NCI-H2081 treated with DMSO at 0.1 percent for 48 hours (cell line): ENCODE results near the gene DENND4A.
"Not testable (repeated sequence)": the region's sequence is repeated elsewhere in the genome, so short reads cannot be mapped to it uniquely, and the experiment has no call there.

Source experiments
- DNase-seq: peaks from one replicate; lab custom pipeline; 2025; lab: John Stamatoyannopoulos, UW

DENND4A gene

DNA sequence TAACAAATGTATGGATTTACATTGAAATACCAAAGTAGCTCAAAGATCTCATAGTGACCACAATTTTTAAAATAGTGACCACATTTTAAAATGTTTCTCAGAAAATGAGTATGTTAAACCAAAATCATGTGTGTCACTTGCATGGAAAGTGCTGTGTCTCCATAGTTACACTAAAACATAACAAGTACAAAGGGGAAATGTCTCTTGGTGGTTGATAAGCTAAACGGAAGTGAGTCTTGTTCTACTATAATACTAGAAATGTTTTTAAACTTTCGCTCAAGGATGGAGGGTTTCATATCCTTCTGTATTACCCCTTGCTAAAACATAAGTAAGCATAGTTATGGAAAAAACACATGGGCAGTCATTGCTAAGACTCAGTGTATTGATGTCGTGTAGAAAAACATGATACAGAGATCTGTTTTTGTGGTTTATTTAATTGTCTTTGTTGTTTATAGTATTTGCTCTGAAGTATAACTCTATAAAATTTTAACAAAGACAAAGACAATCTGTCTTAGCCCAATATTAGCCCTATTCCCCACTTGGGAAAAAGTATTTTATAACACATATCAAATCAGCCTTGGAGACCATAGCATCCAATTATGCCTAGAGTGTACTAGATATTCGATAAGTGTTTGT lies 27.0 kb upstream of the DENND4A start:
- no peak for DNase-seq

- DNase-seq, result no peak
Observed at GRCh38 chr15:65816441-65816840, 24.3 kb upstream of the DENND4A start.

DNA sequence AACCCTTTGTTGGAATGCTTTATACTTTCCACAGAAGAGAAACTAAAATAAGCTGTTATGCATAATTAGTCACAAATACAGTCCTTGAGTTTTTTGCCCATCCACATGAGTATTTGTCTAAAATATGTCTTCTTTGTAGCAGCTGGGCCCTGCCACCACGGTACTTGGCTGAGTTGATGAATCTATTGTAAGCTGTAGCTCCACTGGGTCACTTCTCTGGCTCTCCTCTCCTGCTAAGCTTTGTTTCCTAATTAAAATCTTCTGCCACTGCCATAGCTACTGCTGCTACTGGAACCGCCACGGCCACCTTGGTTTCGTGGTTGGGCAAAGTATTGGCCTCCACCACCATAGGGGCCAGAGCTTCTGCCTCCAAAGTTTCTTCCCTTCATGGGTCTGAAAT lies 23.9 kb upstream of the DENND4A start:
- DNase-seq, result not testable (repeated sequence)

- not testable (repeated sequence) for DNase-seq
Observed at GRCh38 chr15:65814271-65814670, 22.2 kb upstream of the DENND4A start.

DNA sequence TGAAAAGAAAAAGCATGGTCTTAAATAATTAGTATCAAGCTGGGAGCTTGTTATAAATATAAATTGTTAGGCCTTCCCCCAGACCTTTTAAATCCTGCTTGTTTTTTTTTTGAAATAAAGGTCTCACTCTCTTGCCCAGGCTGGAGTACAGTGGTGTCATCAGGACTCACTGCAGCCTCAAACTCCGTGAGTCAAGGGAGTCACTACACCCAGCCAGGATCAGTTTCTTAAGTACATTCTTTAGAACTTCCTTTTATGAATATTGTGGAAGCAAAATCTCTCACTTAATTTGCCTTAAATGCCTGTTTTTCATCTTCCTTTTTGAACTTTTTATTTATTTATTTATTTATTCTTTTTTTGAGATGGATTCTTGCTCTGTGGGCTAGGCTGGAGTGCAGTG lies 20.8 kb upstream of the DENND4A start:
- DNase-seq, result no peak

GRCh38 chr15:65812467-65812866 lies 20.4 kb upstream of the DENND4A start:
- no peak for DNase-seq

DNA sequence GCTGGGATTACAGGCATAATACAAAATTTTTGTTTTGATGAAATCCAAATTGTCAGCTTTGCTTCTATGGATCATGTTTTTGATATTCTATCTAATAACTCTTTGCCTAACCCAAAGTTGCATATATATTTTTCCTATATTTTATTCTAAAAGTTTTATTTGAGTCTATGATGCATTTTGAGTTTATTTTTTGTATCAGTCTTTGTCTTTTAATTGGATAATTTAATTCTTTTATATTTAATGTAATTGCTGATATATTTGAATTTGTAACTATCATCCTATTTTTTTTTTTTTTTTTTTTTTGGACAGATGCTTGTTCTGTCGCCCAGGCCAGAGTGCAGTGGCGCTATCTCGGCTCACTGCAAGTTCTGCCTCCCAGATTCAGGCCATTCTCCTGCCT lies 19.7 kb upstream of the DENND4A start:
- DNase-seq, result no peak

GRCh38 chr15:65811011-65811733 lies 19.1 kb upstream of the DENND4A start:
- not testable (repeated sequence) for DNase-seq

GRCh38 chr15:65806397-65806796 lies 14.3 kb upstream of the DENND4A start:
- no peak for DNase-seq

DNA sequence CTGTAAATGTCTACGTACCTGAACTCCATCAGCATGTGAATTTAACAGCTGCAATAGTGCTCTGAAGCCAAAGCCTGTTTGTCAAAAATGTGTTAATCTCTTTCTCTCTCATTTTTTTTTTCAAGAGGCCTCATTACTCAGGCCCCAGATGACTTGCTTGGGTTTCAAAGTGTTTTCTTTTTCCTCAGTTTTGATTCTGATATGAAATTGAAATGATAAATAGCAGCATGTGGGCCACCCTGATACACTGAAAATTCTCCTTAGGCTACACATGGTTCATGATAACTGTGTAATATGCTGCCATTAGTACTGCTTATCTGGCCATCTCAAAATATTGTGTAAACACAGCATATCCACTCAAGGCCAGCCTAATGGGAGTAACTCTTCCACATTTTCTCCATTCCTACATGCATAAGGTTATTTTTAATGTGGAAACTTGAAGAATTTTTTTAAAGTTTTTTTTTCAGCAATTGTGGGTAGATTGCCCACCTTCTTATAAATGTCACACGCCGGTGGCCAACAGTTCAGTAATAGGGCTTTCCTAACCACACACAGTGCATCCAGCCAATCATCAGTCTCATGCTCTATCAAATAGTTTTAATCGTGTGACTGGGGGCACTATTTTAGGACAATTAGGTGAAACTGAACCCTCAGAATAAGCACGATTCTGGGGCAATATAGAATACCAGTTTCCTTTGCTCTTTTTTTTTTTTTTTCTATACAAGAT lies 13.1 kb upstream of the DENND4A start:
- DNase-seq, result no peak

- DNase-seq, result no peak
Observed at GRCh38 chr15:65804252-65804931, 12.3 kb upstream of the DENND4A start.

DNA sequence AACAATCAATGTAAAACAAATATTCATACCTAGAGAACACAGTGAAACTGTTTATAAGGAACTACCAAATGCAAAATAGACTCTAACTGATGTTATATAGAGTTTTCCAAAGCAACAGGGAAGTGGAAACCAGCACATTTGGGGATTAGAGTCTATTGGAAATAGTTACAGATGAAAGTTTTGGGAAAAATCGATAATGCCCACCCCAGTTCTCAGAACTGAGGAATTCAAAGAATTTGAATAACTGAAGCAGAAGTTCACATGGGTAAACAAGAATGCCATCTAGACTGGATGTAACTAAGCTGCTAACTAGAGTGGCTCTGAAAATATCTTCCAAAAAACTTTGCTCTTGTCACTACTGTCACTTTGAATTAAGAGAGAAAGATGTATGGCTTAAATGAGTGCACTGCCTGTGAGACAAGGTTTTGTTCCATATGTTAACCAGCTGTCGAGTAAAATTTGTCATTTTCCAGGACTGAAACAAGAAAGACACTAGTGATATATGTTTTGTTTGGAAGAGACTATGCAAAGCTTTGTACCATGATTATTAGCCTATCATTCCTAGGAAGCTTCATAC lies 9.2 kb upstream of the DENND4A start:
- DNase-seq, result no peak

GRCh38 chr15:65796610-65797078 lies 4.6 kb upstream of the DENND4A start:
- DNase-seq, result no peak

DNA sequence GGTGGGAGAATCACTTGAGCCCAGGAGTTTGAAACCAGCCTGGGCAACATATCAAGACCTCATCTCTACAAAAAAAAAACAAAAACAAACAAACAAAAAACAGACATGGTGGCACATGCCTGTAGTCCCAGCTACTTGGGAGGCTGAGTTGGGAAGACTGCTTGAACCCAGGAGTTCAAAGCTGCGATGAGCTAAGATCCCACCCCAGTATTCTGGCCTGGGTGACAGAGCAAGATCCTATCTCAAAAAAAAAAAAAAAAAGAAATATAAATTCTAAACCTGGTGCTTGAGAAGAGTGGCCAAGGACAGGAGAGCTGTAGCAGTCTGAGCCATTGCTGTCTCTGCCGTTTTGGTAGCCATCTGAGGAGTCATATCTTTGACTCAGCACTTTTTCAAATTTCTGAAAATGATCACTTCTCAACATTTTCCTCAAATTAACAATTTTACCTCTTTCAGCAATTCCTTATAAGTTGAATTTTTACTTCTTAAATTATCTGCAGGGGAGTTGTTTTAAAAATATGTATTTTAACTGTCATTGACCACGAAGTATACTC lies 3.6 kb upstream of the DENND4A start:
- DNase-seq, result no peak

- DNase-seq, result no peak
Observed at GRCh38 chr15:65793818-65794104, 1.7 kb upstream of the DENND4A start.

DNA sequence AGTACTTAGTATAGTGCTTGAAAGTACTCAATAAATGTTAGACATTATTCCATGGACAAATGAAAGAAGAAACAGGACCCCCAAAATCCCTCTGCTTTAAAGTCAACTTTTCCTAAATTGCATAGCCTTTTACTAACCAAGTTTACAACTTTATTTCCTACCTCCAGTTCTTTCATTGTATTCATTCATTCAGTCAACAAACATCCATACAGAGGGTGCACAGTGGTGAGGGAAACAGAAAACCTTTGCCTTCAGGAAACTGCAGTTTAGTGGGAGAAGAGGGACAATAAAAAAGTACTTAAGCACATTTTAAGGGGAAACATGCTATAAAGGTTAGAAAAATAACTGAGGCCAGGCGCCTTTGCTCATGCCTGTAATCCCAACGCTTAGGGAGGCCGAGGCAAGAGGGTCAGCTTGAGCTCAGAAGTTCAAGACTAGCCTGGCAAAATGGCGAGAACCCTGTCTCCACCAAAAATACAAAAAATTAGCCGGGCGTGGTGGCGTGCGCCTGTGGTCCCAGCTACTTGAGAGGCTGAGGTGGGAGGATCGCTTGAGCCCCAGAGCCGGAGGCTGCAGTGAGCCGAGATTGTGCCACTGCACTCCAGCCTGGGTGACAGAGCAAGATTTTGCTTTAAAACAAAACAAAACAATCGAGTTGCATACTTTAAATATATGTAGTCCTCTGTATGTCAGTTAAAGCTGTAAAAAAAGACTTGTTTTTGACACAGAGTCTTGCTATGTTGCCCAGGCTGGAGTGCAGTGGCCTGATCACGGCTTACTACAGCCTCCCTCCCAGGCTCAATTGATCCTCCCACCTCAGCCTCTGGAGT lies 1.1 kb upstream of the DENND4A start:
- no peak for DNase-seq

DNA sequence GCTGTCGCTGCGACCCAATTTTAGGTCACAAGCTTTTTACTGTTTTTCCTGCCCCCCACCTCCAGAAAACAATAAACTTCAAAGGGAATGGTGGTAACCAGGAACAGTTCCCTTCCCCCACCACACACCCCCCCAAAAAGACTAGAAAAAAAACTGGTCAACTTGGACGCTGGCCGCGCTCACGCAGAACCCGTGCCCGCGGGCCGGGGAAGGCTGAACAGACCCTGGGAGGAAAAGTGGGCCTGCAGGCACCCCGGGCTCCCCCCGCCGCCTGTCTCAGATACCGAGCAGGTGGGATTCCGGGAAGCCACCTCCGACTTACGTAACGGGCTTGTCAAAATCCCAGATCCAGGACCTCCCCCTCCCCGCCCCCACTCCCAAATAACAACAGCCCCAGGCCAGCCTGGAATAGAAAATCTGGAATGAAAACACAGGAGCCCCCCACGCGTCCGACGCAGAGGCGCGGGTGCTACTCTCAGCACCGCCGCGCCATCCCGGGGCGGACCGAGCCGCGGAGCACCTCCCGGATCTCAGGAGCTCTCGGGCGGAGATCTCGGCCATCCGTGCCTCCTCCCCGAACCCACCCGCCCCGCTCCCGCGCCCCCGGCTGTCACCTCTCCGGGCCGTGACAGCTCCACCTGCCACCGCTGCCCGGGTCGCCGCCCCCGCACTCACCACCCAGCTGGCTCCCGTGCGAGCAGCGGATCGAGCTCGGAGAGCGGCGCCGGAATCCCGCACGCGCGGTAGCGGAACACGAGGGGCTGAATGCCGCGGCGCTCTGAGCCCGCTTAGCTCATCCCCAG lies 557 bp downstream of the DENND4A start:
- no peak for DNase-seq

DNA sequence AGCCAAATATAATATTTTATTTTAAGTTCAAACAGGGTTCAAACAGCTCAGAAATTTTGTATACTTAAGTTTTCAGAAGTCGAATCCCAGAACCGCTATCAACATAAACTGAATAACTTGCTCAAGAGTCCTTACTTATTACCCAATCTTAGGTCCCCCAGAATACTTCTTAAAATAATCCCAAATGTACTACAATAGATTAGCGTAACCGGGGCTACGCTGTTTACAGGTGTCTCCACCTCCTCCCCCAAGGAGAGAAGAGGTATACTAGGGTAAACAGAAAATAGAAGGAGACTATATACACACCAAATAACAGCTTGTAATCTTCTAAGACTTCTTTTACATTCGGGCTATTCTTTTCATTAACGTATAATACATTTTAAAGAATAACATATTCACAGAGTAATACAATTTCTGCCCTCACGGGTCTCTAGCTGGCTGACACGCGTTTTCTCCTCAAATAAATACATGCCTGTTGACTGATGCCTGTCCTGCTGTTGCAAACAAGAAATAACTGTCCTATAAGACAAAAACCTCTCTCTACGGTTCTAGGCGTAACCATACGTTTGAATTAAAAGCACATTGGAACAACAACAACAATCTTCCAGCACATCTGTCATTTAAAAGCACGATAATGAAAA lies 1.3 kb downstream of the DENND4A start:
- no peak for DNase-seq

DNA sequence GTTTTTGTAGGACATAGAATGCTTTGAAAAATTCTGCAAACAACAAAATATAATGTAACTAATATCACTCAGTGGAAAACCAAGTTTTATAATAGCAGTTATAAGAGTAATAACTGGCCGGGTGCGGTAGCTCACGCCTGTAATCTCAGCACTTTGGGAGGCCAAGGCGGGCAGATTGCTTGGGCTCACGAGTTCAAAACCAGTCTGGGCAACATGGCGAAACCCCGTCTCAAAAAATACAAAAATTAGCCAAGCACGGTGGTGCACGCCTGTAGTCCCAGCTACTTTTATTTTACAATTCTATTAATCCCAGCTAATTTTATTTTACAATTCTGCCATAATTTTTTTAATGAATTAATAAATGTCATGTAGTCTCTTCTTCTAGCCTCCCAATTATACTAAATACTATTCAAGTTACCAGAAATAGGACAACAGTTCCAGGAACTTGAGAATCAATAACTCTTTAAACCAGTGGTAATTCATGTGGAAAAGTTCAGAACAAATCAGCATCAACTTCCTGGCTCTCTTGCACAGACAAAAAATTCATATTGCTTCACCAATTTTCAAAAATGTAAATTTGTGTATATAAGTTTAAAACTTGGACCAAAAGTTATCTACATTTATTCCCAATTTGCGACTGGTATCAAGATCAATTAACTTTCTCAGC lies 2.2 kb downstream of the DENND4A start:
- no peak for DNase-seq
